Activated CD4-positive, CD25-positive, alpha-beta regulatory T cell treated with anti-CD3 and anti-CD28 coated beads, Interleukin-2, amount 50 U/mL, for 24 hours (primary cell): ENCODE data around the gene PKMYT1.

Experiments
- ATAC-seq, 2 donors: fragments of 150-1000 bp; cut with Tn5 transposase; one replicate each; pipeline ENCODE4 v1.10.0; 2021; ENCODE audit warnings: mild to moderate bottlenecking in 1 of 2, moderate library complexity in 1 of 2

The PKMYT1 gene

GRCh38 chr16:3017794-3018506, 37.7 kb upstream of the PKMYT1 start, which contains the start of gene CLDN6:
TSS of gene CLDN6 (minus strand) at chr16:3018183. CDS start at chr16:3016021, 2,162 bp downstream.
- ATAC-seq, result no peak

GRCh38 chr16:3017344-3017743, 37.1 kb upstream of the PKMYT1 start:
- no peak for ATAC-seq

- ATAC-seq, result no peak
These were observed 35.7 kb upstream of the PKMYT1 start for GRCh38 chr16:3015865-3016521.

GRCh38 chr16:3014971-3015370, 34.7 kb upstream of the PKMYT1 start:
- no peak for ATAC-seq

GRCh38 chr16:3013998-3014690, 33.9 kb upstream of the PKMYT1 start:
- no peak for ATAC-seq

GRCh38 chr16:3013491-3013951, 33.3 kb upstream of the PKMYT1 start:
- no peak for ATAC-seq

- ATAC-seq, result peak in 1 of 2 donors; percentile 10
These were observed 32.7 kb upstream of the PKMYT1 start, which contains the start of gene CLDN9 for GRCh38 chr16:3012828-3013420. TSS of gene CLDN9 (plus strand) at chr16:3012923. CDS start at chr16:3013363, 440 bp downstream.

- ATAC-seq, result no peak
These were observed 32.0 kb upstream of the PKMYT1 start for GRCh38 chr16:3012246-3012645.

- no peak for ATAC-seq
These were observed 30.3 kb upstream of the PKMYT1 start for GRCh38 chr16:3010510-3010909.

- ATAC-seq, result no peak
These were observed 29.5 kb upstream of the PKMYT1 start for GRCh38 chr16:3009568-3010390.

- no peak for ATAC-seq
These were observed 28.4 kb upstream of the PKMYT1 start for GRCh38 chr16:3008690-3009037.

- no peak for ATAC-seq
These were observed 27.9 kb upstream of the PKMYT1 start for GRCh38 chr16:3007957-3008689.

- no peak for ATAC-seq
These were observed 27.1 kb upstream of the PKMYT1 start for GRCh38 chr16:3007059-3007956.

- ATAC-seq, result no peak
These were observed 24.6 kb upstream of the PKMYT1 start for GRCh38 chr16:3004781-3005284.

GRCh38 chr16:3004319-3004718, 24.1 kb upstream of the PKMYT1 start:
- peak in 1 of 2 donors; percentile 6 for ATAC-seq

GRCh38 chr16:3003582-3004270, 23.5 kb upstream of the PKMYT1 start:
- ATAC-seq, result peak; percentile 100

- ATAC-seq, result no peak
These were observed 21.1 kb upstream of the PKMYT1 start for GRCh38 chr16:3001316-3001715.

- no peak for ATAC-seq
These were observed 20.3 kb upstream of the PKMYT1 start for GRCh38 chr16:3000540-3000939.

- ATAC-seq, result no peak
These were observed 19.7 kb upstream of the PKMYT1 start for GRCh38 chr16:2999929-3000328.

- ATAC-seq, result no peak
These were observed 16.1 kb upstream of the PKMYT1 start for GRCh38 chr16:2996298-2996697.
